CD1c-positive myeloid dendritic cell (primary cell): ENCODE data around the gene PHTF2.
"Not testable (repeated sequence)": the region's sequence is repeated elsewhere in the genome, so short reads cannot be mapped to it uniquely, and the experiment has no call there.

Source experiments
- DNase-seq: peaks from one replicate; pipeline ENCODE4 v3.0.0-alpha.2; 2016; ENCODE audit errors: extremely low spot score

The PHTF2 gene

DNA sequence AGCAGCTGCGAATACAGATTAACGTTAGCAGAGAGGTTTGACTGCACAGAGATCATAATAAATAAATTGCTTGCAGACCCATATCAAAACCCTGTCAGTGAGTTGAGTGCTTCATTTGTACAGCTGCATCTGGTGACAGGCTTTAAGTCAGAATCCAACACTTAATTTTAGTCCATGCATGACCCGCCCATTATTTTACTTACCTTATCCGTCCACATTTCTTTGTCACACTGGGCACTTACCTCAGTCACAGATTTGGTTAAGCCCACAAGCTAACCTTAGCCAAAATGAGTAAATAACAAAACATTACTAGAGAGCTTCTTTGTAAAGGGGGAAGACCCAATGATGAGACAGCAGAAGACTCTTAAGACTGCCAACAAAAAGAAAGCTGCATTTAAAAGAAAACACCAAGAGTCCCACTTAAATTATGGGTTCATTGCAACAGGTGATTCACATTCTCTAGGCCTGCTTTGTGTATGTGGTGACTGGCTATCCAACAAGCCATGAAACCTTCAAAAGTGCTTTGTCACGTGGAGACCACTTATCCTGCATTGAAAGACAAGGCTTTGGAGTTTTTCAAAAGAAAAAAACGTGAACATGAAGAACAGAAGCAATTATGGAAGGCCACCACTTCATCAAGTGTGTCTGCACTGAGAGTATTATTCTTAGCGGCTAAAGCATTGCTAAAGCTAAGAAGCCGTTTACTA lies 32.2 kb downstream of the PHTF2 start:
- no peak for DNase-seq

DNA sequence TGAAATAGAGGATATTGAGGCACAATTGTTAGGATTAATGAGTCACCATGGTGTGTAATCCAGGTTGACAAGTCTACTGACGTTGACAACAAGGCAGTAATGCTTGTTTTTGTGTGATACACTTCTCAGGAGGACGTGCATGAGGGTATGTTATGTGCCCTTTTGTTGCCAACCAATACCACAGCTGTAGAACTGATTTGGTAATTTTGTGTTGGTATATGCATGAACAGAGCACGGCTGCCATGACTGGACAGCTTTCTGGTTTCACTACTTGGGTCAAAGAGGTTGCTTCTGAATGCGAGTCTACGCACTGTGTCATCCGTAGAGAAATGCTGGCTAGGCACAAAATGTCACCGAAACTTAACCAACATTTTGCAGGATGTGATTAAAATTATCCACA lies 32.9 kb downstream of the PHTF2 start:
- no peak for DNase-seq

DNA sequence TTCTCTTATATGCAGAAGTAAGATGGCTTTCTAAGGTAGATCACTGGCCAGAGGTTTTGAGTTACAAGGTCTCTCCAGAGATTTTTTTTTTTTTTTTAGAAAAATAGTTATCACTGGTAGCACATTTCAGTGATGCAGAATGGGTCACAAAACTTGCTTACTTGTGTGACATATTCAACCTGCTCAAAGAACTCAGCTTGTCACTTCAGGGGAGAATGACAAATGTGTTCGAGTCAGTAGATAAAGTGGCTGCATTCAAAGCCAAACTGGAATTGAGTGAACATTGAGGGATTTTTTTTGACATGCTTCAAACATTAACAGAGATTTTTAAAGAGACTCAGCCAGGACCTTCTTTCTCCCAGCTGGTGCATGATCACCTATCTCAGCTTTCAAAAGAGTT lies 33.4 kb downstream of the PHTF2 start:
- no peak for DNase-seq

DNA sequence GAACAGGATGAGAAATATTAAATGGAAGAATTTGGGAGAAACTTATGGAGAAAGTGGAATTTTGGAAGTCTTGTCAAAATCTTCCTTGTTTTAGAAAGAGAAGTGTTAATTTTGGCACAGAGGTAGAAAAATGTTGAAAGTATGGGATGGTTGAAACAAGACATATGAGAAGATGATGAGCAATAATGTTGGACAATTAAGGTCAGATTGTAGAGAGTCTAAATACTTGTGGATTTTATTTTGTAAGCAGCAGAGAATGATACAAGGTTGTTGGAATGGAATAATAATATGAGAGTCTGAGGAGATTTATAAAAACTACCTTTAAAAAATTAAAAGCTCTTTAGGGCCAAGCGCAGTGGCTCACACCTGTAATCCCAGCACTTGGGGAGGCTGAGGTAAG lies 34.6 kb downstream of the PHTF2 start:
- DNase-seq = no peak

DNA sequence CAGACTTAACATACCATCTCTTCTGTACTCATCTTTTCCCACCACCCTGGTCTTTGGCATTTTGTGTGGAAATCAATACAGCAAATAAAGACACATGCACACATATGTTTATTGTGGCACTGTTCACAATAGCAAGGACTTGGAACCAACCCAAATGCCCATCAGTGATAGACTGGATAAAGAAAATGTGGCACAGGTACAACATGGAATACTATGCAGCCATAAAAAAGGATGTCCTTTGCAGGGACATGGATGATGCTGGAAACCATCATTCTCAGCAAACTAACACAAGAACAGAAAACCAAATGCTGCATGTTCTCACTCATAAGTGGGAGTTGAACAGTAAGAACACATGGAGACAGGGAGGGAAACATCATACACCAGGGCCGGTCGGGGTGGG lies 37.9 kb downstream of the PHTF2 start:
- DNase-seq = not testable (repeated sequence)

DNA sequence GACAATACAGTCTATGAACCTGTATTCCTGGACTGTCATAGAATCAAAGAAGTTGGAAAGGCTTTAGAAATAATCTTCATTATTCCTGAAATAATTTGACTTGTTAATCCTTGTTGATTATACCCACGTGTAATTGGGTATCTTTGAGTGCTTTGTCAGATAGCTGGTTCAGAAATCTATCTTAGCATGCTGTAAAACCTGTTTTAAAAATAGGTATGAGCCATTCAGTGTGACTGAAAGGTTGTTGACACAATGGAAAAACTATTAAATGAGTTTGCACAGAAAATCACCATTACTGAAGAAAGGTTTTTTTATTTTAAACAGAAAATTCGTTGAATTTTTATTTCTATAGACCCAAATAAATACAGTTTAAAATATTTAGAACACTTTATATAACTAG lies 38.7 kb downstream of the PHTF2 start:
- DNase-seq = no peak

DNA sequence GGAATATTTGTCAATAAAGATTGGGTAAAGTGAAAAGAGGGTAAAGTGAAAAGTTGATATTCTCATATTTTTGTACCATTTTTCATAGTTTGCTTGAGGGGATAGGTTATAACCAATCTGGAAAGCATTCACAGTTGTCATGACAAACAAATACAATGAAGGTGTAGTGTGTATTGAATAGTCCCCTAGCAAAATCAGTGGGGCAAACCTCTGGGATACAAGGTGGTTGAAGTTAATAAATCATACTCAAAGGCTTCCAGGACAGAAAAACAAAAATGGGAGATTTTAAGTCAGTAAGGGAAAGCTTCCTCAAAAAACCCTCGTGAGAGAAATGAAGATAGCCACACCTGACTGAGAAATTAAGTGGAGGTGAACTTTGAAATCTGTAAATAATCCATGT lies 39.4 kb downstream of the PHTF2 start:
- DNase-seq = no peak

DNA sequence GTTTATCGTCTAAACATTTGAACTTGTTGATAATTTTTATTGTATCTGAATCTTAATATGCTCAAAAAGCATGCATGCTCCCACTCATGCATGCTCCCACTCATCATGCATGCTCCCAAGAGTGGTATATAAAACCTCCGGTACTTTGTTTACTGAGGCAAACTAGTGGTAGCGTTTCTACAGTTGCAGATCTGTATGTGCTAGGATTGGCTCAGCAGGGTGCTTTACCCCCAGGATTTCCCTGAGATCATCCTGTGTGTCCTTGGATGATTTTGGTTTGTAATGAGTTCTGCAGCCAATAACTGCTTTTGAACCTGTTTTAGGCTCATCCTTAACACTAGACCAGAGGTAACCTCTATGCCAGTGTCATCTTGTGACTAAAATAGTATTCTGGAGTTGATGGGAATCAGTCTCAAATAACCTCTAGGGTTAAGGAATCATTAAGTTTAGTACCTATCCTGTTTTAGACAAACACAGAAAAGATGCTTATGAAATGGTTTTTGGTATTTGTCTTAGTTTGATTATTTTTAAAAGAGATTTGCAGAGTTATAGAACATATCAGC lies 40.4 kb downstream of the PHTF2 start:
- no peak for DNase-seq

DNA sequence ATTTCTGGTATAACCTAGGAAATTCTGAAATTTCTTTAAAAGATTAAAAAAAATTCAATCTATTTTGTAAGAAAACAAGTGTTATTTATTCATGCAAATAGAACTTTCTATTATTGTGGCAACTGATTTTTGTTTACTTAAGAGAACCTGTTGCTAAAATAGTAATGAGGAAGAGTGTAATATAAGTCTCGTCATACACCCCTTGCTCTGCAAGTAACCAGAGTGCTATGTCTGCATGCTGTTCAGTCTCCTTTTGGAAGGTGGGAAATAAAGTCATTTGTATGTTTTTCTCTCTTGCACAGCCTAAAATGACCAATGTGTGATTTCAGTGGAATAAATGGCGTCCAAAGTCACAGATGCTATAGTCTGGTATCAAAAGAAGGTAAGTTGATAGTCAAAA lies 41.3 kb downstream of the PHTF2 start:
- DNase-seq = no peak

DNA sequence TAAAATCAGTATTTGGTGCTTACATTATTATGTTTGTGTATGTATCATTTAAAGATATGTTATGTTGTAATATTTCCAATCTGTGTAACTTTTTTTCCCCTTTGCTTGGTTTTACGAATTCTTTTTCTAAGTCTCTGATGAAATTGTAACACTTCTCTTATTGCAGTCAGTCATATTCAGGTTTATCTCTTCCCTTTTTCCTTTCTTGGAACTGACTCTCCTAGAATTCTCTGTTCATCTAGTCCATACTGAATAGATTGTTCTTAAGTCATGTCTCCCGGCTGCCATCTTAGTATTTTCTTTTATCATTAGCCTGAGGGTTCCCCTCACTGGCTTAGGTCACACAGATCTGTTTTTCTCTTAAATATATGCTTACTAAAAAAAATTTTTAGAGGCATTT lies 44.6 kb downstream of the PHTF2 start:
- DNase-seq = peak; percentile 27

DNA sequence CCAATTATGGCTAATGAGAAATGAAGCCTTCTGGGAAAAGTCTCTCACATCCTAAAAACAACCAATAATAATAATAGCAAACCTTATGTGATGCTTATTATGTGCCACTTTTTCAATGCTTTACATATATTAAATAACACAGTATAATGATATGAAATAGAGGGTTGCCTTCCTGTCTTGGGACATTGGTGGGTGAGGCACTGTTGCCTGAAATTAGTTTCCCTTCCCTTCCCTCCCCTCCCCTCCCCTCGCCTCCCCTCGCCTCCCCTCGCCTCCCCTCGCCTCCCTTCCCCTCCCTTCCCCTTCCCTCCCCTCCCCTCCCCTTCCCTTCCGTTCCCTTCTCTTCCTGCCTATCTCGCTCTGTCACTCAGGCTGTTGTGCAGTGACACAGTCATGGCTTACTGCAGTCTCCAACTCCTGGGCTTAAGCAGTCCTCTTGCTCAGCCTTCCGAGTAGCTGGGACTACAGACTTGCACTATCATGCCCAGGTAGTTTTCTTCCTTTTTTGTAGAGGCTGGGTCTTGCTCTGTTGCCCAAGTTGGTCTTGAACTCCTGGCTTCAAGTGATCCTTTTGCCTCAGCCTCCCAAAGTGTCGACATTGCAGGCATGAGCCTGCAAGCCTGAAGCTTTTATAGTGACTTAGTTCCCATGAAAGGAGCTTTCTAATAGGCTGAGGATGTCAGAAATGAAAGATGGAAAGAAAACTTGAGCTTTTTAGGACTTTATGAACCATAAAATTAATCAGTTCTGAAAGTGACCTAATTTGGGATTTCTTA lies 47.9 kb downstream of the PHTF2 start:
- DNase-seq = no peak

DNA sequence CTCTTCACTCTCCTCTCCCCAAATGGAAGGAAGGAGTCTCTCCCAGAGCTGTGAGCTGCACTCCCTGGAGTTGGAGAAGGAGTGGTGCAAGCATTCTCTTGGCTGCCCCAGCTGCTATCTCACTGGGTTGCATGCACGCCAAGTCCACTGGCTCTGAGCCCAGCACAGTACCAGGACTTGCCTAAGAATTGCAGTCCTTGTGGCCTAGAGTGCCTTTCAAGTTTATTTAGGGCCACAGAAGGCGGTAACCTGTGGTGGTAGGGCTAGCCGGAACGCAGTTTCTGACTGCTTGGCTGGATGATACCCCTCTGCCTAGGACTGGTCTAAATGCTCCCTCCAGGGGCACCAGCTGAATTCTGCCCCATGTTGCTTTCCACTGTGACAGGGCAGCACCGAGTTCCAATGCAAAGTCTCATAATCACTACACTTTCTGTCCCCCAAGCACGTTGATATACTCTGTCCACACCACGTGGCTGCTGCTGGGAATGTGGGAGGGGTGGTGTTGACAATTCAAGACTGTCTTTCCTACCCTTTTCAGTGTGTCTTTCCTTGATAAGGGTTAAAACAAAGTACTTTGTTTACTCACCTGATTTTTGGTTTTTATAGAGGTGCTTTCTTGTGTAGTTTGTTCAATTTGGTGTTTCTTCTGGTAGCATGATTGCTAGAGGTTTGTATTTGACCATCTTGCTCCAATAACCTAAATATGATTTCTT lies 57.0 kb downstream of the PHTF2 start:
- DNase-seq = no peak

DNA sequence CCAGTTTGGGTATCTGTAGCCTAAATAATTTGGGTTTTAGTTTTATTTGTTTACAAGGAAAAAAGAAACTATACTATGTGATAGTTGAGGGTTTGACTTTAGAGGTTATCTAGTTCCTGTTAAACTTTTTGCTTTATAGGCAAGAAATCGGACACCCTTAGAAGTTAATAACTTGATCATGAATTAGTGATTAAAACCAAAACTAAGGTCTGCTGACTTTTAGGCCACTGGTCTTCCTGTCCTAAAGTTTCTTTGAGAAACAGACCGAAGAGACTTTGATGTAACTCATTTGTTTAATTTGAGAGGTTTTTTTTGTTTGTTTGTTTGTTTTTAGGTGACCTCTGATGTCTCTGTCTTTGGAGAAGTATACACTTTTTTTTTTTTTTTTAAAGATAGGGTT lies 59.7 kb downstream of the PHTF2 start:
- peak; percentile 19 for DNase-seq

DNA sequence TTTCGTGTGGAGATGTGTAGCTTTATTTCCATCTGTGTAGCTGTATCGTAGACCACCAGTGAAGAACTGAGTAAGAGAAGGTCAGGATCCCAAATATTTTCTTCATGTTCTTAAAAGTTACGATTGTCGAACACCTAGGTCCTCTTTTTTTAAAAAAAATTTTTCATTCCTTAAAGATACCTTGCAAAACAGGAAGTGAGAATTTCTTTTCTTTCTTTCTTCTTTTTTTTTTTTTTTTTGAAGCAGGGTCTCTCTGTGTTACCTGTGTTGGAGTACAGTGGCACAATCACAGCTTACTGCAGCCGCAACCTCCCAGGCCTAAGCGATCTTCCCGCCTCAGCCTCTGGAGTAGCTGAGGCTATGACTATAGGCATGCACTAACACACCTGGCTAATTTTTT lies 60.8 kb downstream of the PHTF2 start:
- DNase-seq = no peak

DNA sequence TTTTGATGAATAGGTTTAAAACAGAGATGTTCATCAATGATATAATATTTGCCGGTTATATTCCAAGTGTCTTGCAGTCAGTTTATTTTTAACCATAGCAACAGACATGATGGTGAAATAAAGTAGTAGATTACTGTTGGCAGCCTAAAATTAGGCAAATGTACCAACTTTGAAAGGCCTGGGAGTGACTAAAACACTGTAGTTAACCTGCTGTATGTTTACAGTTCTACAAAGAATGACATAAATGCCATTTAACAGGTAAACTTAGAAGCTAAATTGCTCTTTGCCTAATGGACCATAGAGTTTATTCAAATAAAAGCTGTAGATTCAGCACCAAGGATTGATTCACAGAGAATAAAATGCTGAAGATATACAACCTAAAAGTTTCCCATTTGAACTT lies 64.1 kb downstream of the PHTF2 start:
- DNase-seq = no peak

DNA sequence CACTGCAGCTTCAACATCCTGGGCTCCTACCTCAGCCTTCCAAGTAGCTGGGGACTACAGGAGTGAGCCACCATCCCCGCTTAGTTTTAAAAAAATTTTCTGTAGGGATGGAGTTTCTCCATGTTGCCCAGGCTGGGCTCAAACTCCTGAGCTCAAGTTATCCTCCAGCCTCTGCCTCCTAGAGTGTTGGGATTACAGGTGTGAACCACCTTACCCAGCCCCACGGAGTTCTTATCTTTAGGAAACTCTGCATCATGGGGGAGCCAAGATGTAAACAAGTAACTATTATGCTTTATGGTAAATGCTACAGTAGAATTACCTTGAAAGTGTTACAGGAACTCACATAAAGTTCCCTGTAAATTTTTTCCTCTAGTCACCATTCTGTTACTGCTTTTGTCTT lies 65.3 kb downstream of the PHTF2 start:
- DNase-seq = no peak

DNA sequence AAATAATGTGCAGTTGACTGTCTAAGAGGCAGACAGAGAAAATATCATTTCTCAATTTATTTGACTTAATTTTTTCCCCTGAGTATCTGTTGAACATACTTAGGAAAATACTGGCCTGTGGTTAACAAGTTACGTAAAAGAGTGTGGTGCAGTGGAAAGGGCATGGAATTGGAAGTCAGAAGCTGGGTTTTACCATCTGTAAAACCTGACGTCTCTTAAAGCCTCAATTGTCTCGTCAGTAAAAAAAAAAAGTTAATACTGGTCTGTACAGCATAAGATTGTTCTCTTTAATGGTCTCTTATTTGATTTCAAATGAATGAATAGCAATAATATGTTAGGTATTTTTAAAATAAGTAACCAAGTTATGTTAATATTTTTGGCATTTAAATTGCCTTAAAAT lies 67.8 kb downstream of the PHTF2 start:
- no peak for DNase-seq

DNA sequence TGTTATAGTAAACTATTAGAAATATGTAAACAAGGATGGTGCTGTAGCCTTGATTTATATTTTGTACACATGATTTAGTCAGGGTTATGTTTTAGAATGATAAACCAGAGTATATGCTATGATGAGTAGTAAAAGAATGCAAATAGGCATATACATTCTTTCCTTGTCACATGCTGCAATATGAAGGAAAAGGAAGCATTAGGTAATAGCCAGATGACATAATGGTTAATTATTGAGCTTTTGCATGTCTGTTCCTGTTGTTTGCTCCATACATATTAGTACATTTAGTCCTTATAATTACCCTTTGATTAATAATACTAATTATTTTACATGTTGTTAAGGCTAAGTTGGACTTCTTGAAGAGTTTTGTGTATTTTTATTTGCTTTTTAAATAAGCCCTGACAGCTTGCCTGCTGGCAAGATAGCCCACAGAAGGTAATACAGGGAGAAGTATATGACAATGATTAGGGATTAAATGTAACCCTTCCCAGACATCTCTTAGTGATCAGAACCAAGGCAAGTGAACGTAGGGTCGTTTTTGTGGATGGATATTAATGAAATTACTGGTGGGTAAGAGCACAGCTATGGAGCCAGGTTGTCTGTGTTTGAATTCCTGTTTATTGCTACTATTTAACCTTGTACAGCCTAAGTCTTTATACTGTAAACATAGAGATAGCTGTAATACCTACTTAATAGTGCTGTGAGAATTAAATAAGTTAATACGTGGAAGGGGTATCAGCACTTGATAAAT lies 68.4 kb downstream of the PHTF2 start:
- DNase-seq = peak; percentile 31

DNA sequence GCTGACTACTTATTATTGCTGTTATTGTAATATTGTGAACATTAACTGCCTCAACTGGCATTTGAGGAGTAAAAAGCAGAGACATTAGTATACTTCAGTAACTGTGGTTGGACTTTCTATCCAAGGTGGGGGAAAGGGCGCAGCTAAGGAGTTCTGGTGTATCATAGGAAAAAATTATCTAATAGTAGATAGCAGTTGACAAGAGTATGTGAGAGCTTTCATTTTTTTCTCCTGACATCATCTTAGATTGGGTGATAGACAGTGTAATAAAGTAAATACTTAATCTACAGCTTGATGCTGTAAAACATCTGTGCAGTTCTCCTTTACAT lies 68.9 kb downstream of the PHTF2 start:
- DNase-seq = no peak

DNA sequence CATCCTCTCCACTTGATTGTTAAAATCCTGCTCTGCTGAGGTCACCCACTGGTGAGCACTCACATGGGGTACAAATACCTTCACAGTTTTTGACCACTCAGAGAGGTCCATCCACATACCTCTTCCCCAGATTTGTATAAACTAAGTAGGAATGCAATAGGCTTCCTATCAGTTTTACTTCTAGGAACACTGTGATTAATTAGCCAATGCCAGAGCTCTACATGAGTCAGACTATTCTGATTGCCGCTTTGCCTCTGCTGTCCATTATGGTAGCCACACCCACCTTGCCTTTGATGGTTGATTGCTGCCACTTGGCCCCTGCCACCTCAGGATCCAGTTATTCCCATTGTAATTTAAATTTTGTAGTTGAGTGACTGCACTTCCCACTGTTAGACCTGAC lies 73.7 kb downstream of the PHTF2 start:
- not testable (repeated sequence) for DNase-seq

DNA sequence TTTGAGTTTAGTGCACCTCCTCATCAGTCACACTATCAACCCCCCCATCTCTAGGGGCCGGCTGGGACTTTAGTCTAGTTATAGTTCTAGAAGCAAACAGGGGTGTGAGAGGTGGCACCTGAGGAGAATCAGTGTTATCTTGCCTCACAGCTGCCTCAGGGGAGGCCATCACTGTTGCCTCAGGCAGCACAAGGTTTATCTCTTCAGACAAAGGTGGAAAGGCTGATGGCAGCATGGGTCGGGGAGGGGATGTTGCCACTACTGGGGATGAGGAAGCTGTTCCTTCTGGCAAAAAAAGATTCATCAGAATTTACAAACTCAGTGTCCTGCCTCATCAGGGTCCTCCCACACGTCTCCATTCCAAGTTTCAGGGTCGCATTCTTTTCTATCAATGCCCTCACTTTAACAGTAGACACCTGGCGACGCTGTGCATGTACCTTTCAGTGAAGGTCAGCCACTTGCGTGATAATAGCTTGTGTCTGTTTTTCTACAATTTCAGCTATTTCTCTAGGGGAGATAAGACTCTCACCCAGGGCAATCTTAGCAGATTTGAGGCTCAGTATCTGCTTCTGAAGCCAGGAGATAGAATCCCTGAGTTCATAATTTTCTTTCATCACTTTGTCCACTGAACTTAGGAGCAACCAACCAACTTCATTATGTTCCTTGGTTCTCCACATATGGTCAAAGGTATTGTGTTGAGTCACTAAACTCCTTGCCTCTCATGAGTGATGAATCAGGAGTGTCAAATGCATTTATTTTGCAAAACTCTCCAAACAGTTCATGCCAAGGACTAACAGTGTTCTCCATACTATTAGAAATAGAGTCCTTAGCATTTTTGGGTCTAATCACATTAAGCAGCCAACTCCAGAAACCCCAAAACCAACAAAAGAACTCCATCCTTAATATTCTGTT lies 75.1 kb downstream of the PHTF2 start:
- not testable (repeated sequence) for DNase-seq
